ENCODE data around the gene ZNF337. TPM values are rescaled to one million over a fixed set of nuclear protein-coding genes. Genes with fewer than 3 reads are reported as not detected.
"Not testable (repeated sequence)": the region's sequence is repeated elsewhere in the genome, so short reads cannot be mapped to it uniquely, and the experiment has no call there.

The ZNF337 gene
- total RNA-seq, 1 donor from 2014 or later = 22.0 TPM

DNA sequence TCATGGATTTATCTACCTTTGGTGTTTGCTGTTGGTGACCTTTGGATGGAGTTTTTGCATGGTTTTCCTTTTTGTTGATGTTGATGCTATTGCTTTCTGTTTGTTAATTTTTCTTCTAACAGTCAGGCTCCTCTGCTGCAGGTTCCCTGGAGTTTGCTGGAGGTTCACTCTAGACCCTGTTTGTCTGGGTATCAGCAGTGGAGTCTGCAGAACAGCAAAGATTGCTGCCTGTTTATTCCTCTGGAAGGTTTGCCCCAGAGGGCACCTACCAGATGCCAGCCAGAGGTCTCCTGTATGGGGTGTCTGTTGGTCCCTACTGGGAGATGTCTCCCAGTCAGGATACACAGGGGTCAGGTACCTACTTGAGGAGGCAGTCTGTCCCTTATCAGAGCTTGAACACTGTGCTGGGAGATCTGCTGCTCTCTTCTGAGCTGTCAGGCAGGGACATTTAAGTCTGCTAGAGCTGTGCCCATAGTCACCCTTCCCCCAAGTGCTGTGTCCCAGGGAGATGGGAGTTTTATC is 9.2 kb upstream of the ZNF337 start:
- peaks cover 20% of the 10 kb centered on the region for H3K9me3 Mint-ChIP-seq (ENCODE audit: low read depth)
- TF ChIP-seq, protein P1, sequence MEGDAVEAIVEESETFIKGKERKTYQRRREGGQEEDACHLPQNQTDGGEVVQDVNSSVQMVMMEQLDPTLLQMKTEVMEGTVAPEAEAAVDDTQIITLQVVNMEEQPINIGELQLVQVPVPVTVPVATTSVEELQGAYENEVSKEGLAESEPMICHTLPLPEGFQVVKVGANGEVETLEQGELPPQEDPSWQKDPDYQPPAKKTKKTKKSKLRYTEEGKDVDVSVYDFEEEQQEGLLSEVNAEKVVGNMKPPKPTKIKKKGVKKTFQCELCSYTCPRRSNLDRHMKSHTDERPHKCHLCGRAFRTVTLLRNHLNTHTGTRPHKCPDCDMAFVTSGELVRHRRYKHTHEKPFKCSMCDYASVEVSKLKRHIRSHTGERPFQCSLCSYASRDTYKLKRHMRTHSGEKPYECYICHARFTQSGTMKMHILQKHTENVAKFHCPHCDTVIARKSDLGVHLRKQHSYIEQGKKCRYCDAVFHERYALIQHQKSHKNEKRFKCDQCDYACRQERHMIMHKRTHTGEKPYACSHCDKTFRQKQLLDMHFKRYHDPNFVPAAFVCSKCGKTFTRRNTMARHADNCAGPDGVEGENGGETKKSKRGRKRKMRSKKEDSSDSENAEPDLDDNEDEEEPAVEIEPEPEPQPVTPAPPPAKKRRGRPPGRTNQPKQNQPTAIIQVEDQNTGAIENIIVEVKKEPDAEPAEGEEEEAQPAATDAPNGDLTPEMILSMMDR (IDR thresholded peaks at IDR 0.05; ENCODE audit: unreplicated experiment) = no peak
- no peak overlapping the region for H3K4me3 Mint-ChIP-seq (ENCODE audit: low read depth)
- H3K27me3 Mint-ChIP-seq = no peaks in the 10 kb centered on the region
- peaks cover 4% of the 10 kb centered on the region for H3K36me3 Mint-ChIP-seq (ENCODE audit: insufficient read depth)
- no peak overlapping the region for H3K27ac Mint-ChIP-seq
- no peak for DNase-seq (ENCODE audit: low spot score, unreplicated experiment)
- H3K4me1 Mint-ChIP-seq (ENCODE audit: low read depth) = no peaks in the 10 kb centered on the region

DNA sequence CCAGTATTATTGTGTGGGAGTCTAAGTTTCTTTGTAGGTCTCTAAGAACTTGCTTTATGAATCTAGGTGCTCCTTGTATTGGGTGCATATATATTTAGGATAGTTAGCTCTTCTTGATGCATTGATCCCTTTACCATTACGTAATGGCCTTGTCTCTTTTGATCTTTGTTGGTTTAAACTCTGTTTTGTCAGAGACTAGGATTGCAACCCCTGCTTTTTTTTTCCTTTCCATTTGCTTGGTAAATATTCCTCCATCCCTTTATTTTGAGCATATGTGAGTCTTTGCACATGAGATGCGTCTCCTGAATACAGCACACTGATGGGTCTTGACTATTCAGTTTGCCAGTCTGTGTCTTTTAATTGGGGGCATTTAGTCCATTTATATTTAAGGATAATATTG is 7.7 kb upstream of the ZNF337 start:
- not testable (repeated sequence) for H3K4me1 Mint-ChIP-seq (ENCODE audit: low read depth); DNase-seq (ENCODE audit: low spot score, unreplicated experiment); H3K27ac Mint-ChIP-seq; H3K4me3 Mint-ChIP-seq (ENCODE audit: low read depth); H3K36me3 Mint-ChIP-seq (ENCODE audit: insufficient read depth); H3K27me3 Mint-ChIP-seq
- H3K9me3 Mint-ChIP-seq (ENCODE audit: low read depth) = peaks cover 35% of the 10 kb centered on the region

DNA sequence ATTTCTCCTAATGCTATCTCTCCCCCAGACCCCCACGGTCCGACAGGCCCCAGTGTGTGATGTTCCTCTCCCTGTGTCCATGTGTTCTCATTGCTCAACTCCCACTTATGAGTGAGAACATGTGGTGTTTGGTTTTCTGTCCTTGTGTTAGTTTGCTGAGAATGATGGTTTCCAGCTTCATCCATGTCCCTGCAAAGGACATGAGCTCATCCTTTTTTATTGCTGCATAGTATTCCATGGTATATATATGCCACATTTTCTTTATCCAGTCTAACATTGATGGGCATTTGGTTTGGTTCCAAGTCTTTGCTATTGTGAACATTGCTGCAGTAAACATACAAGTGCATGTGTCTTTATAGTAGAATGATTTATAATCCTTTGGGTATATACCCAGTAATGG is 4.2 kb upstream of the ZNF337 start:
- H3K4me1 Mint-ChIP-seq (ENCODE audit: low read depth) = not testable (repeated sequence)

DNA sequence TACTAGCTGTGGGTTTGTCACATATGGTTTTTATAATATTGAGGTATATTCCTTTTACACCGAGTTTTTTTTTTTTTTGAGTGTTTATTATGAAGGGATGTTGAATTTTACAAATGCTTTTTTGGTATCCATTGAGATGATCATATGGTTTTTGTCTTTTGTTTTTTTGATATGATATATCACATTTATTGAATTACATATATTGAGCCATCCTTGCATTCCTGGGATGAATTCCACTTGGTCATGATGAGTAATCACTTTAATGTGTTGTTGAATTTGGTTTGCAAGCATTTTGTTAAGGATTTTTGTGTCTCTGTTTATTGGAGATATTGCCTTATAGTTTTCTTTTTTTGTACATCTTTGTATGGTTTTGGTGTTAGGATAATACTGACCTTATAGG is 3.3 kb upstream of the ZNF337 start:
- Mint-ChIP-seq H3K4me1 (ENCODE audit: low read depth) (peaks cover 3% of the 10 kb centered on the region), H3K4me3 (ENCODE audit: low read depth) (no peak overlapping the region), H3K27me3 (no peaks in the 10 kb centered on the region), H3K27ac (no peak overlapping the region), H3K9me3 (ENCODE audit: low read depth) (peaks cover 32% of the 10 kb centered on the region), H3K36me3 (ENCODE audit: insufficient read depth) (peaks cover 6% of the 10 kb centered on the region)
- TF ChIP-seq, protein P1 (IDR thresholded peaks at IDR 0.05; ENCODE audit: unreplicated experiment) = no peak
- no peak for DNase-seq (ENCODE audit: low spot score, unreplicated experiment)

More for the DNA sequence above, 4.2 kb upstream of the ZNF337 start:
- H3K27me3 Mint-ChIP-seq; H3K27ac Mint-ChIP-seq; DNase-seq (ENCODE audit: low spot score, unreplicated experiment); H3K4me3 Mint-ChIP-seq (ENCODE audit: low read depth); H3K36me3 Mint-ChIP-seq (ENCODE audit: insufficient read depth): not testable (repeated sequence)
- peaks cover 32% of the 10 kb centered on the region for H3K9me3 Mint-ChIP-seq (ENCODE audit: low read depth)

DNA sequence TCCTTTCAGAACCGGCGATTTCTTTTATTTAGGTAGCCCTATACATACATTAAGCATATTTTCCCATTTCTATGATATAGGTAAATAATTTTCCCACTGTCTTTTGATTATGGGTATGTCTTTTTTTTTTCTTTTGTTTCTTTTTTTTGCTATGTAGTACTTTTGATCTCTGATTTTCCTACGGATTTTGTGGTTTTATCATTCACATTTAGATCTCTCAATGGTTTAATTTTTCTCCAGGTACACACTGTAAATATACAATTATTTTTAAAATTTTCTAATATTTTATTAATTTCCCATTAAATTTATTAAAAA is 436 bp upstream of the ZNF337 start:
- DNase-seq (ENCODE audit: low spot score, unreplicated experiment) = no peak
- peaks cover 3% of the 10 kb centered on the region for H3K4me1 Mint-ChIP-seq (ENCODE audit: low read depth)
- H3K9me3 Mint-ChIP-seq (ENCODE audit: low read depth) = peaks cover 24% of the 10 kb centered on the region
- peak overlapping the region; percentile 90 for H3K4me3 Mint-ChIP-seq (ENCODE audit: low read depth)
- peak overlapping the region; percentile 95 for H3K27ac Mint-ChIP-seq
- peaks cover 6% of the 10 kb centered on the region for H3K36me3 Mint-ChIP-seq (ENCODE audit: insufficient read depth)
- H3K27me3 Mint-ChIP-seq = no peaks in the 10 kb centered on the region
- TF ChIP-seq, protein P1 (IDR thresholded peaks at IDR 0.05; ENCODE audit: unreplicated experiment) = no peak

DNA sequence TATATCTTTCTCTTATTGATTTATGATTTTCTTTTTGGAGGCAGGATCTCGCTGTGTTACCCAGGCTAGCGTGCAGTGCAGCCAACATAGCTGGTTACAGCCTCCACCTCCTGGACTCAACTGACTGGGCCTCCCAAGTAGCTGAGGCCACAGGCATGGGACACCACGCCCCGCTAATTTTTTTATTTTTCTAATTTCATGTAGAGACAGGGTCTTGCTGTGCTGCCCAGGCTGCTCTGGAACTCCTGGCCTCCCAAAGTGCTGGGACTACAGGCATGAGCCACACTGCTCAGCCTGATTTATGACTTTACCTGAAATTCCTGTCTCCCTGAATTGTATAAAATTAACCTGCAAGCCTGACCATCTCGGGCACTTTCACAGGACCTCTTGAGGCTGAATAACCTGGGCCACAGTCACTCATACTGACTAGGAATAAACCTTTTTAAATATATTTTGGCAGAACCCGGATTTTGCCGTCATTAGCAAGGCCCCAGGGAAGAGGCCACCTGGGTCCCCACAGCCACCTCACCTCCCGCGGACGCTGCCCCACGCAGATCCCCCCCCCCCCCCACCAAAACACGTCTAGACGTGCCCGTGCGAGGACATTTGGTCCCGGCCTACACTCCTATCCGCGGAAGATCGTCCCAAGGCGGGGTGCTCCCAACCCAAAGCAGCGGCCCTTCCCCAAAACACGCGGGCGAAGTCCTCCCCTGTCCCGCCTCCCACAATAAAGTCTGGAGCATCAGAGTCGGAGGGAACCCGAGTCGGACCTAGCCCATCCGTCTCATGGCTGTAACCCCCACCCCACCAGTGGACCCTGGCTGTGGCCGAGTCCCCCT is 902 bp downstream of the ZNF337 start:
- peaks cover 8% of the 10 kb centered on the region for H3K36me3 Mint-ChIP-seq (ENCODE audit: insufficient read depth)
- TF ChIP-seq, protein P1 (IDR thresholded peaks at IDR 0.05; ENCODE audit: unreplicated experiment) = no peak
- H3K4me3 Mint-ChIP-seq (ENCODE audit: low read depth) = peak overlapping the region; percentile 90
- peak overlapping the region; percentile 95 for H3K27ac Mint-ChIP-seq
- peaks cover 13% of the 10 kb centered on the region for H3K9me3 Mint-ChIP-seq (ENCODE audit: low read depth)
- H3K27me3 Mint-ChIP-seq = no peaks in the 10 kb centered on the region
- peaks cover 3% of the 10 kb centered on the region for H3K4me1 Mint-ChIP-seq (ENCODE audit: low read depth)
- no peak for DNase-seq (ENCODE audit: low spot score, unreplicated experiment)
